ENCODE data around the gene TUSC2. TPM values are rescaled to one million over a fixed set of nuclear protein-coding genes. Genes with fewer than 3 reads are reported as not detected.

The TUSC2 gene
- total and polyA plus RNA-seq, 2 of the 8 experiments (the other 6 are each of a cell fraction or from before 2014, with no cell fraction given) = 33.3 to 65.4 TPM

DNA sequence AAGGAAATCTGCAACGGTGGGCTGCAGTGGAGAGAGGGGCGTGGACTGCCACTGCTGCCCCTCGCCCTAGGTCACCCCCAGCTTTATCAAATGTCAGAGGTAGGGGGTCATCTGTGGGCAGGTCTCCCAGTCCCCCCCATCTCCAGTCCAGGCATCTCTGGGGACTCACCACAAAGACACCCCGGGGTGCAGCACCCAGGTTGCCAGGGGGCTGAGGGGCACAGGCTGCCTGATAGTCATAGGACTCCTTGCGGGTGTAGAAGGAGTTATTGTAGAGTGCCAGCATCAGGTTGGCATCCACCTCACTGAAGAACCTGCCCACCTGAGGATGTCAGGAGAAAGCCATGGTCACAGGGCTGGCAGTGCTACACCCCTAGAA, 37.8 kb upstream of the TUSC2 start:
- H3K36me3 ChIP-seq (ENCODE audit: control insufficient read depth in 2 of 4, insufficient read depth in 4 of 4, low read length in 3 of 4) = no peaks in the 10 kb centered on the region
- no peaks in the 10 kb centered on the region for H3K79me2 ChIP-seq (ENCODE audit: control insufficient read depth in 1 of 2, insufficient read depth in 2 of 2, low read length in 2 of 2)
- DNase-seq (ENCODE audit: low read depth in 1 of 2, low spot score in 2 of 2) (no peak), FAIRE-seq (no peak)
- no peak overlapping the region for H2BK20ac ChIP-seq (ENCODE audit: low read length)
- H3K18ac ChIP-seq (ENCODE audit: extremely low read depth, low read length) = no peak overlapping the region
- no peak overlapping the region for H3K23ac ChIP-seq (ENCODE audit: insufficient read length)
- H3K27ac ChIP-seq (ENCODE audit: low read depth, low read length) = no peak overlapping the region
- ChIA-PET CTCF (ENCODE audit: partially characterized antibody) (interaction anchor here (0.8 to 2.7 kb wide), 8 partner anchors 9 to 251 kb away, joined by 3 to 9 read pairs (median 4); partner anchors contain the start of gene MAPKAPK3), POLR2A (ENCODE audit: partially characterized antibody) (interaction anchor here (0.8 to 2.5 kb wide), 5 partner anchors 10 to 137 kb away, joined by 3 to 22 read pairs (median 4); partner anchors contain the start of genes CYB561D2 and NPRL2)
- peaks cover 0 to 15% (median 10%) of the 10 kb centered on the region in 4 experiments; a peak in 6 of 7 replicates for H3K4me1 ChIP-seq (replicated peaks in 1 of 4; ENCODE audit: control insufficient read depth in 3 of 4, insufficient read depth in 4 of 4, low read length in 3 of 4)
- 85% methylated on average over 5 of the region's 5 CpGs; no CpG with 5 or more reads in 1 of the 2 experiments for WGBS, 2 experiments (ENCODE audit: extremely low coverage in 1 of 2, insufficient coverage in 1 of 2, insufficient read length in 1 of 2, insufficient replicate concordance in 2 of 2, low coverage in 1 of 2, low lambda C conversion rate in 2 of 2, missing lambda C conversion rate in 1 of 2)
- H2BK5ac ChIP-seq (ENCODE audit: low read depth, low read length) = no peak overlapping the region
- H3K79me1 ChIP-seq (ENCODE audit: low read depth, low read length) = 0 out of 2 replicates have a peak, but pooled peaks cover 2% of the 10 kb centered on the region
- no peak overlapping the region for H3K56ac ChIP-seq (replicated peaks; ENCODE audit: insufficient read length, low read depth, low read length)
- no peak overlapping the region for H4K5ac ChIP-seq (ENCODE audit: insufficient read length, low read depth, low read length)
- no peak overlapping the region for H4K91ac ChIP-seq (replicated peaks; ENCODE audit: insufficient read length, low read length)
- H4K20me1 ChIP-seq (replicated peaks in 1 of 2; ENCODE audit: control insufficient read depth in 1 of 2, insufficient read depth in 2 of 2, low read length in 2 of 2) = peaks cover 0 to 2% of the 10 kb centered on the region in 2 experiments
- H3K4me3 ChIP-seq (ENCODE audit: extremely low read depth in 1 of 4, insufficient read depth in 2 of 4, low read depth in 3 of 4, low read length in 4 of 4) = peak overlapping the region; percentile 48 to 68 (median 59)
- TF ChIP-seq BCL11A (IDR thresholded peaks at IDR 0.05; ENCODE audit: low read depth in 2 of 2, low read length in 2 of 2) = no peak
- no peak for TF ChIP-seq GTF2F1 (IDR thresholded peaks at IDR 0.05; ENCODE audit: borderline replicate concordance, low read depth, low read length)
- no peak for TF ChIP-seq SRF (IDR thresholded peaks at IDR 0.05; ENCODE audit: low read depth, low read length)
- no peak for TF ChIP-seq CEBPB (IDR thresholded peaks at IDR 0.05; ENCODE audit: low read depth, low read length)
- no peak for TF ChIP-seq HDAC6 (IDR thresholded peaks at IDR 0.05; ENCODE audit: low read depth, low read length)
- TF ChIP-seq NANOG (IDR thresholded peaks at IDR 0.05; ENCODE audit: insufficient read depth, low read depth, low read length, poor library complexity, severe bottlenecking) = no peak
- TF ChIP-seq JUN (IDR thresholded peaks at IDR 0.05; ENCODE audit: low read depth, low read length) = no peak
- no peak for TF ChIP-seq CBX5 (IDR thresholded peaks at IDR 0.05; ENCODE audit: low read depth, low read length)
- TF ChIP-seq KDM5A (IDR thresholded peaks at IDR 0.05; ENCODE audit: low read length) = no peak
- TF ChIP-seq ZNF274 (IDR thresholded peaks at IDR 0.05; ENCODE audit: borderline replicate concordance, extremely low read depth, low read length) = no peak
- no peak for TF ChIP-seq SP1 (IDR thresholded peaks at IDR 0.05; ENCODE audit: low read depth, low read length)
- no peak for TF ChIP-seq CBX8 (IDR thresholded peaks at IDR 0.05; ENCODE audit: borderline replicate concordance, low read depth, low read length)
- no peak overlapping the region for H3K14ac ChIP-seq (ENCODE audit: insufficient read length)
- H3K27me3 ChIP-seq (replicated peaks in 1 of 4; ENCODE audit: control insufficient read depth in 3 of 4, extremely low read depth in 1 of 4, insufficient read depth in 3 of 4, low read length in 3 of 4) = peaks cover 0 to 5% (median 2%) of the 10 kb centered on the region in 4 experiments; a peak in 3 of 7 replicates
- H3K9me3 ChIP-seq (ENCODE audit: insufficient read depth in 2 of 2, low read depth in 1 of 2, low read length in 1 of 2) = no peaks in the 10 kb centered on the region
- H2AFZ ChIP-seq (ENCODE audit: low read length) = no peak overlapping the region
- H2BK15ac ChIP-seq (ENCODE audit: low read length) = no peak overlapping the region
- no peak overlapping the region for H2BK120ac ChIP-seq (replicated peaks; ENCODE audit: low read depth, low read length)
- H2BK12ac ChIP-seq (ENCODE audit: low read depth, low read length) = no peak overlapping the region
- peak overlapping the region in 3 of 4 experiments; percentile 3 to 58 (median 49); a peak in 4 of 7 replicates for H3K9ac ChIP-seq (replicated peaks in 1 of 4; ENCODE audit: extremely low read depth in 1 of 4, low read depth in 3 of 4, low read length in 3 of 4)
- no peak overlapping the region for H4K8ac ChIP-seq (ENCODE audit: extremely low read depth, insufficient read depth, low read length)
- H2AK5ac ChIP-seq (ENCODE audit: low read depth, low read length) = no peak overlapping the region
- no peak overlapping the region for H3K4ac ChIP-seq (replicated peaks; ENCODE audit: insufficient read length, low read depth, low read length)
- H3K23me2 ChIP-seq (ENCODE audit: low read depth, low read length) = peaks cover 12% of the 10 kb centered on the region; the same call in 1 of the 2 replicates
- peak overlapping the region; percentile 76 to 91 for H3K4me2 ChIP-seq (ENCODE audit: insufficient read depth in 1 of 2, low read depth in 2 of 2, low read length in 2 of 2)
